RCC 7860 (cell line): ENCODE results near the gene NOTUM.
A peak's percentile ranks its signal among the peaks of the same experiment; 100 is the strongest.

Source experiments
- DNase-seq: peaks from one replicate; pipeline ENCODE4 v3.0.0-alpha.2; 2015; ENCODE audit warnings: low spot score
- FAIRE-seq: peaks from 2 replicates; lab custom pipeline; 2012; peaks lifted over from hg19 to GRCh38; lab: Jason Lieb, UNC

Gene NOTUM

DNA sequence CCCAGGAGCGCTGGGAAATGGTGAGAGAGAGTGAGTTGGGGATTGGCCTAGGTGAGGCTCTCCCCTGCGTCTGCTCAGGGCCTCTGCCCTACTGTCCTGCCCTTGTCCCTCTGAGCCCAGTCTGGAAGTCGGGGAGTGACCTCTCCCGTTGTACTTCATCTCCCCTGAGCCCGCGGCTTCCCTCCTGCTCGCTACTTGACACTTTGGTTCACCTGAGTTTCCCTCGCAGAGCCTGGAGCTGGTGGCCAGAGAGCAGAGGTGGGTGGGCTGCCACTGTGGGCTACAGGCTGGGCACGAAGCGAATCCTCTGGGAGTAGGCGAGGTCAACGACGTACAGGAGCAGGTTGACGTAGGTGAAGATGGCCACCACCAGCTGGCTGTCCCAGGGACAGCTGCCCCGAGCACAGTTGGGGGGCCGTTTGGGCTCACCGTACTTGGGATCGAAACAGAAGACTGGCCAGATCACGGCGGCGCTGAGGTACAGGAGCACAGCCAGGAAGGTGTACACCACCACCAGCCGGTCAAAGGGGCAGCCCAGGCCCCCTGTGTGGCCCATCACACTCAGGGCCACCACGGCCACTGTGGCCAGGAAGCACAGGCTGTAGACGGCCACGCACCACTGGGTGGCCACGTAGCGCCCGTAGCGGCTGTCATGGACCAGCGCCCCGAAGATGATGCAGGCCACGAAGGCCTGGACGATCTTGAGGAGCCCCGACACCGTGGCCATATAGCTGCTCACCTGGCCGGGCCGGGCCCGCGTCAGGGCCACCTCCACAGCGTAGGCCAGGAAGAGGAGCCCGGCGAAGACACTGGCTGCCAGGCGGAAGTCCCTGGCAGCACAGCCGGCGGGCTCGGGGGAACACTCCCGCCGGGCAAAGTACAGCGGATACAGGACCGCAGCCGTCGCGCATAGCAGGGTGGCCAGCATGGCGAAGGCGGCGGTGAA is 20.2 kb downstream of the NOTUM start:
- DNase-seq, result no peak

DNA sequence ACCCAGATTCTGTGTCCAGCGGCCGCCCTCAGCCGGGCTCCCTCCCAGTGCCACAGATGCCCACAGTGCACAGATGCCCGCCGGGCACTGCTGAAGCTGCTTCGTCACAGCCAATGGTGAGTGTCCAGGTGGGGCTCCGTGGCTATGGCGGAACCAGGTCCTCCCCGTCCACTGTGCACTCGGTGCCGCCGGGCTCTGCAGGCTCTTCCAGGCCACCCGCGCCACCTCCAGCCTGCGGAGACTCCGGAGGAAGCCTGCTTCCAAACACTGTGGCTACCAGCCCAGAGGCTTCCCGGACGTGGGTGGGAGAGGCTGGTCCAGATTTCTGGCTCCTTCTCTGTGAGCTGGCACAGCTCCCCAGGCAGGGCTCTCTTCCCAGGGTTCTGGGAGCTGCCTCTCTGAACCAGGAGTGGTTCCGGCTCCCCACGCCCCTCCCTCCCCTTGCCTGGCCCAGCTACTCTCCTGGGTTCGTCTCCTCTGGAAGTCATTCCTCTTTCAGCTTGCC is 21.1 kb downstream of the NOTUM start:
- FAIRE-seq (no peak), DNase-seq (no peak)

More for the DNA sequence above, 20.2 kb downstream of the NOTUM start:
- no peak for FAIRE-seq

DNA sequence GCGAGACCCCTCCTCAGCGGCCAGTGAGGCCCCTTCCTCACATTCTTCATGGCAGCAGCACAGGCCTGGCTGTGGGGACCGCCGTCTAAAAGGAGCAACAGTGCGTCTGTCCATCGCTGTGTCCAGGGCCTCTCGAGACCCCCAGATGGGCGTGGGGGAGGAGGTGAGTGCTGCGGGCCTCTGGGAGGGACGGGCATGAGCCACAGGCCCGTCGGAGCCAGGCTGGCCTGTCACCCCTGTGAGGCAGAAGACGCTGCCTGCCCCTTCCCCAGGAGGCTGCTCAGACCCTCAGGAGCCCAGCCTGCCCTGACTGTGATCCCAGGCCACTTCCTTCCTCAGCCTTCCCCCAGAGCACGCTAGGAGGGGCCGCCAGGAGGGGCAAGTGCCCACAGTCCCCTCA is 21.8 kb downstream of the NOTUM start:
- FAIRE-seq, result no peak
- DNase-seq, result no peak

DNA sequence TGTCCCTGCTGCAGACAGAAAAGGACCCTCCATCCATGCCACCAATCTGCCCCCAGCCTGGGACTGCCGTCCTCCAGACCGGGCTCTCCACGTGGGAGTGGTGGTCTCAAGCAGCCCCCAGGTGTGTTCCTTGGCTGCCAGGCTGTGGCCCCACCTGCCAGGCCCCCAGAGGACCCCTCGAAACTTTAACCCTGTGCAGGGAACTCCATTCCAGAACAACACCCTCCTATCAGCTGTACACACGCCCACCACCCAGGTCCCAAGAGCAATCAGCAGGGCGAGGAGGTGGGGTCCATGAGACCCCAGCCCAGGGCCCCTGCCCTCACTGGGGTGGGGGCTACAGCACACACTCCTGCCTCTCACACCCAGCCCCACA is 25.3 kb downstream of the NOTUM start:
- FAIRE-seq, result no peak
- no peak for DNase-seq

DNA sequence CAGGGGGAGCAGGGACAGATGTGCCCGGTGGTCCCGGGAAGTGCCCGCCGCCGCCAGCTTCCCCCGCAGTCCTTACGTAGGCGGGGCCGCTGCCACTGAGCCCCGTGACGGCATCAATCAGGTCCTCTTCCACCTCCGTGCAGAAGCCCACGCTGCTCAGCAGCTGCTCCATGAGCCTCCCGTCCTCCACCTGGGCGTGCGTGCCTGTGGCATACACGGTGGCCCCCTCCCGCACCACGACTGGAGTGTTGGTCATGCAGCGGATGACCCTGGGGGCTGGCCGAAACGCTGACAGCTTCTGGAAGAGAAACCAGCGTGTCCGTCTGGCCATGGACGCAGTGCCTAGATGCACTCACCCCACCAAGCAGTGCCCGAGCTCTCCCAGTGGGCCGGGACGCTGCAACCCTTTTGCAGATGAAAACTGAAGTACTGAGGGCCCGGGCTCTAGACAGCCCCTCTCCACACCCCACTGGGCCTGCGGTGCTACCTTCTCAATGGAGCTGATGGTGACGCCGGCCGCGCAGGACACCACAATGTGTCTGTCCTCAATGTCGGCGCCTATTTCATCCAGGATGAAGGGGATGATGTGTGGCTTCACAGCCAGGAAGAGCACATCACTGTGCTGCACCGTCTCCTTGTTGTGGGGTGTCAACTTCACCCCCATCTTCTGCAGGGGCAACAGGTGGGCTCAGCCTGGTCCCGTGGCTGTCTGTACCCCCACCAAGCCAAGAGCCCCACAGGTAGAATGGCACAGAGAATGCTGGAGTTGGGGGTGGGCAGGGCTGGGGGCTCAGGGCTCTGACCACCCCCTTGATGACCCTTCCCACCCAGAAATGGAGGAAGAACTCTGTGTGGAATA is 25.9 kb downstream of the NOTUM start:
- no peak for DNase-seq
- no peak for FAIRE-seq

DNA sequence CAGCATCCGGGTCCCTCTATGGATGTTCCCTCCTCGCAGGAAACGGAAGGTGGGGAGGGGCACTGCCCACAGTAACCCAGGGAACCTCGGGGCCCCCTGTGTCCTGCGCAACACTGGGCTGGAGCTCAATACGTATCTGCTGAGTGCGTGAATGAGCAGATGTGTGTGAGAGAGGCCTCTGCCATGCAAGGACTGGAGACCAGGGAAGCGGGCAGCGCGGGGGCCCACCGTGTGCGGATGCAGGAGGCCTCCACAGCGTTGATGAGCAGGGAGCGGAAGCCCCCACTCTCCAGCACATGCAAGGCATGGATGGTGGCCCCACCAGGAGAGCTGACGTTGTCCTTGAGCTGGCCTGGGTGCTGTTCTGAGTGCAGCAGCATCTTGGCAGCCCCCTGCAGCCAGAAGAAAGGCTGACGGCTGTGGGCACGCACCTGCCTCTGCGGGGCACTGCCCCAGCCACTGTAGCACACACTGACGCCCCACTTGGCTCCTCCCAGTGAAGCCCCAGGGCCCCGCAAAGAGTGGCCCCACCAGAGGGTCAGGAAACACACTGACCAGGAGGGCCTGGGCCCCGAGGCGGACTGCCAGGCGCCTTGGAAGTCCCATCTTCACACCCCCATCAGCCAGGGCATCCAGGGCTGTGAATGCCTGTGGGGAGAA is 26.8 kb downstream of the NOTUM start:
- FAIRE-seq, result no peak

DNA sequence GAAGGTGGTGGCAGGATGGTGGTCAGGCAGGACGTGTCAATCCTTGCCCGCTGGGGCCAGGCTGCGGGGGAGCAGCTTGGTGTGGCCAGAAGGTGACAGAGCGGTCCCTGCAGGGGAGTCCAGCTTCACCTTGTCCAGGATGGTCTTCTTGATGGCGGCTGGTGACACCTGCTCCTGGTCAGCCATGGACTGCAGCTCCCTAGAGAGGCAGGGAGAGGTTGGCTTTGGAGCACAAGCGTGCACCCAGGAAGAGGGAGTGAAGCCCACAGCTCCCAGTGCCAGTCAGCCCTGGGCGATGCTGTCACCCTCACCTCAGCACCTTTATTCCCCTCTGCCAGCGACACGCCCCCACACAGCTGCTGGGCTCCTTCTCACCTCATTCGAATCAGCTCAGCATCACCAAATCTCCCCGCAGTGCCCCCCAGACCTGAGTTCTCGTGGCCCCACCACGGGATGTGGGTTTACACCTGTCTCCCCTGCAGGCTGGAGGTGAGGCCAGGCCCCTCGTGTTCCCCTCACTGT is 27.7 kb downstream of the NOTUM start:
- FAIRE-seq, result no peak

More for the DNA sequence above, 26.8 kb downstream of the NOTUM start:
- no peak for DNase-seq

DNA sequence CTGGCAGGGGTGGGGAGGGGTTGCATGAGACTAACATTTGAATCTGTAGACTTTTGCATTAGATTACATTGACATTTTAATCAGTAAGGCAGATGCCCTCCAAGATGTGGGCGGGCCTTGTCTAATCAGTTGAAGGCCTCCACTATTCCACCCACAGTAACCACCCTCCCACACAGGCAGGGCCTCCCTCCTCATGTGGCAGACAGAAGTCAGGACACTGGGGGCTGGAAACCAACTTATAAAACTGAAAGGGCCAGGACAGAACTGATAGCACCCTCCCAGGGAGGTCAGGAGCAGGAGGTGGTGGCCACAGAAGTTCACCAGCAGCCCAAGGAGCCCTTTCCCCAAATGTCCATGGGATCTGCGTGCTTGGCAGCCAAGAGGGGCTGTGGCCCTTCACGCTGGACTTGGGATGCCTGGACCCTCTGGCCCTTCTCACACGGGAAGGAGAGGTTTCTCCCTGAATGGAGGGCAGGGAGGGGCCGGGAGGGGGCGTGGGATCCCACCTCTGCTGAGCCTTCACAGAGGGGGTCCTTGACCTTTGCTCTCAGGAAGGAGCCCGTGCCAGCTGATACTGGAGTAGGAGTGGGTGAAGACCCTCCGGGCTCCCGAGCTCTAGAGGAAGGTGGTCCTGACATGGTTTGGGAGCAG is 28.5 kb downstream of the NOTUM start:
- DNase-seq, result no peak
- FAIRE-seq, result no peak

More for the DNA sequence above, 27.7 kb downstream of the NOTUM start:
- DNase-seq, result no peak

DNA sequence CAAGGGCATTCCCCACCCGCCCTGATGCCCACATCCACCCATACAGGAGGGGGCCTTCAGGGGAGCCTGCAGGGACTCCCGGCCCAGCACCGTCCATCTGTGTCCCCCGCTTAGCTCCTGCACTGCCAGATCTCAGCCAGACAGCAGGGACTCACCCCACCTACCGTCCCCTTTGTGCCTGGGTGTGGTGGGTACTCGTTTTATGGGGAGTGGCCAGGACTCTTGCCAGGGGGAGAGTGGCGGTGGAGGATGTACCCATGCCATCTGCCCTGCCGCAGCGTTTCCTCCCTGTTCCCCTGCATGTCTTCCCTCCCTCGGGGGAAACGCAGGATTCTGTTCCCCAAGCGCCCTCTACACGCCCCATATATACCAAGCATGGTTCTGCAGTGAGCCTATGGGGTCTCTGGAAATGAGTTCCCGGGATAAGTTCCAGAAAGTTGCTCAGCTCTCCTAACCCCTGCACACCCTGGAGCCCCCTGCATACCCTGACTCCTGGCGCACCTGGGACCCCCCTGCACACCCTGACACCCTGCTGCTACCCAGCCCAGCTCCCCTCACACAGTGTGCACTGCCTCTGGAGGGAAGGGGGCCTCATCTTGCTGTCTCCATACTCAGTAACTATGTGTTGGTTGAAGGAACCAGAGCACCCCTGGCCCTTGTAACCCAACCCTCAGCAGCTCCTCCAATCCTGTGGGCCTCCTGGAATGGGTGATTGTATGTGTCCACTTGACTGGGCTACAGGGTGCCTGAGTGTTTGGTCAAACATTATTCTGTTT is 29.2 kb downstream of the NOTUM start:
- DNase-seq, result no peak

DNA sequence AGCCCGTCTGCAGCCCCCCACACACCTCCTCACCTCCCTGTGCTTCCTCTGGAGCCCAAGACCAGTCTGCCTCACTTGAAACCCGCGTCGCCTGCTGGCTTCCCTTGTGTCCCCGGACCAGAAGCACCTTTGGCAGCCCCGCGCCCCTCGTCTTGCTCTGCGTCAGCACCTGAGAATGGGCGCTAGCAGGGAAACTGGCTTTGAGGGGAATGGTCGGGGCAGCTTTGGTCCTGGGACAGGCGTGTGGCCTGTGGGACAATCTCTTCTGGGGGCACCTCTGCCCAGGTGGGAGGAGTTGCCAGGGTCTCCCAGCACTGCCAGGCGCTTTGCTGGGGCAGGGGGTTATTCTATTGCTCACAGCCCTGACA is 29.8 kb downstream of the NOTUM start:
- DNase-seq (no peak), FAIRE-seq (no peak)

More for the DNA sequence above, 29.2 kb downstream of the NOTUM start:
- no peak for FAIRE-seq

DNA sequence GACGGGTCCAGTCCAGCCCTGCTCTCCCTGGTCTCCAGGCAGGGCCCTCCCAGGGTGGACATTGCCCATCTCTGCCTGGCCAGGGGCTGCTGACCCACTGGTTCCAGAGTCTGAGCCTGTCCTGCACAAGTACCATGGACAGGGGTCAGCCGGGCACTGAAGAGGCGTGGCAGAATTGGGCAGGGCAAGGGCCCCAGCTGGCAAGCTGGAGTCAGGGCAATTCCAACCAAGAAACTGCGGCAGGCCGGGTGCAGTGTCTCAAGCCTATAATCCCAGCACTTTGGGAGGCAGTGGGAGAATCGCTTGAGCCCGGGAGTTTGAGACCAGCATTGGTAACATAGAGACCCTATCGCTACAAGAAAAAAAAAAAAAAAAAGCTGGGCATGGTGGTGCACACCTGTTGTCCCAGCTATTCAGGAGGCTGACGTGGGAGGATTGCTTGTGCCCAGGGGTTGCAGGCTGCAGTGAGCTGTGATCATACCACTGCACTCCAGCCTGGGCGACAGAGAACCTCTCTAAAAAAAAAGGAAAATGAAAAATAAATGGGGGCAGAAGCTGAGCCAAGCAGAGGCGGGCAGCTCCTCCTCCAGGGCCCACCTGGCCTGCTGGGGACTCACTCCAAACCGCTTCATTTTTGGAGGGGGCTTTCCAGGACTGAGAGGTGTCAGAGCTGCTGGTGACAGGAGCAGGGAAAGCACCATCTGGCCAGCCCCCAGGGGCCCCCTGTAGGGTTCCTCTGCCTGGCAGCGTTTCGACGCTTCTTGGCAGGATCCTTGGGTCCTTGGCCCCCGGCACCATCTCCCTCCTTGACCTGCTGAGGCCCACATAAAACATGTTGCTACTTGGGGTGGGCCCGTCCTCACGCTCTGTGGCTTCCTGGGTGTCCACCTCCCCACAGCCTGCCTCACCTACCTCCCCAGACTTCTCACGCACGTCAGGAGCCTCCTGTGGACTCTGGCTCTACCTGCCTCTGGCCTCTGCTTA is 30.6 kb downstream of the NOTUM start:
- DNase-seq, result no peak

DNA sequence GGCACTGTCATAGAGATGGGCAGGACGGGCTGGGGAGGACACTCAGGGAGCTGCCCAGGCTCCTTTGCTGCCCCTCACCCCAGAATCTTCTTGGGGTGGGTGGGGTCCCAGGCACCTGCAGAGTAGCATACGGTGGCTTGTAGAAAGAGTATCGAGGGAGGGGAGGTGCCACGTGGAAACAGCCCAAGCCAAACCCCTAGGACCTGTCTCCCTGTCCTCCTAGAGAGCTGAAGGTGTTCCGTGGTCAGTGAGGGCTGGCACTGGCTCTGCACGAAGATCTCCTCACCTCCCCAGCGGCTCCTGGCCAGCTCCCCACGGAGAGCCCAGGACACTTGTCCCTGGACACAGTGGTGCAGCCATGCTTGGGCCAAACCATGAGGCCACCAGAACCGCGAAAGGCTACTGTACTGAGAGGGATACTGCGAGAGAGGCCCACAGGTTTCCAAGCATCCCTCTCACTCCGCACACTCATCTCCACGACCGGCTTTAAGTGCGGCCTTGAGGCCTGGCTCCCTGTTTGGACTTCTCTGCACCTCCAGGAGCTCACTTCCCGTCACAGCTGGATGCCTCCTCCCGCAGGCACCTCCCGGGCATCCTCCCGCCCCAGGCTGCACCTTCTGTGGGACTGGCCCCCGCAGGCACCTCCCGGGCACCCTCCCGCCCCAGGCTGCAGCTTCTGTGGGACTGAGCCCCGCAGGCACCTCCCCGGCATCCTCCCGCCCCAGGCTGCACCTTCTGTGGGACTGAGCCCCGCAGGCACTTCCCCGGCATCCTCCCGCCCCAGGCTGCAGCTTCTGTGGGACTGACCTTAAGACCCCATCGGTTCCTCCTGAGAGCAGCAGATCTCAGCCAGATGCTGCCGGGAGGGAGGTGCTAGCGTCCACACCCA is 31.5 kb downstream of the NOTUM start:
- no peak for DNase-seq
- FAIRE-seq, result no peak

More for the DNA sequence above, 30.6 kb downstream of the NOTUM start:
- no peak for FAIRE-seq

DNA sequence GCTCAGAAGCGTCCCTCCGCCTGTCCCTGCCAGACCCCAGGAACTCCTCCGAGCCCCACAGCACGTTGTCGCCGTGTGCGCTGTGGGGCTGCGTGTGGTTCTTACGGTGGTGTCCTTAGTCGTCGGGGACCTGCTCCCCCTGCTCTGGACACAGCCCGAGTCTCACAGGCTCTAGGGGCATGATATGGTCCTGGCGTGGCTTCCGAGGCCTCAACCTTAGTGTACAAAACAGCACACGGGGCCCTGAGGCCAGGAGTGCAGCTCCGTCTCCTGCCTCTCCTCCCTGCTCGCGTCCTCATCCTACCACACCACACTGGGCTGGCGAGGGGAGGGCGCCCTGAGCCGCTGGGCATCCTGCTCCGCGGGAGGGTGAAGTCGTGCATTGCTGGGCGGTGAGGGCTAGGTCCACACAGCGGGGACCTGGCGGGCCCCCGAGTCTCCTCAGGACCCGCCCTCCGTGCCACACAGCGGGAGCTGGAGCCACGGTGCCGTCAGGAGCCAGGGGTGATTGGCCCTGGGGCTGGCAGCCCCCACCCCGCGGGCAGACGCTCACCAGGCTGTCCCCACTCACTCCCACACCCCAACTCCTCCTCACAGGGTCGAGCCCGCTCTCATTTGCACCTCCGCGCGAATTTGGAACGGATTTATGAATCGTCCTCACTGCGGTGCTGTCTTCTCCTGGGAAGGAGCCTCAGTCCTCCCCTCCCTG is 32.3 kb downstream of the NOTUM start:
- FAIRE-seq (no peak), DNase-seq (no peak)

DNA sequence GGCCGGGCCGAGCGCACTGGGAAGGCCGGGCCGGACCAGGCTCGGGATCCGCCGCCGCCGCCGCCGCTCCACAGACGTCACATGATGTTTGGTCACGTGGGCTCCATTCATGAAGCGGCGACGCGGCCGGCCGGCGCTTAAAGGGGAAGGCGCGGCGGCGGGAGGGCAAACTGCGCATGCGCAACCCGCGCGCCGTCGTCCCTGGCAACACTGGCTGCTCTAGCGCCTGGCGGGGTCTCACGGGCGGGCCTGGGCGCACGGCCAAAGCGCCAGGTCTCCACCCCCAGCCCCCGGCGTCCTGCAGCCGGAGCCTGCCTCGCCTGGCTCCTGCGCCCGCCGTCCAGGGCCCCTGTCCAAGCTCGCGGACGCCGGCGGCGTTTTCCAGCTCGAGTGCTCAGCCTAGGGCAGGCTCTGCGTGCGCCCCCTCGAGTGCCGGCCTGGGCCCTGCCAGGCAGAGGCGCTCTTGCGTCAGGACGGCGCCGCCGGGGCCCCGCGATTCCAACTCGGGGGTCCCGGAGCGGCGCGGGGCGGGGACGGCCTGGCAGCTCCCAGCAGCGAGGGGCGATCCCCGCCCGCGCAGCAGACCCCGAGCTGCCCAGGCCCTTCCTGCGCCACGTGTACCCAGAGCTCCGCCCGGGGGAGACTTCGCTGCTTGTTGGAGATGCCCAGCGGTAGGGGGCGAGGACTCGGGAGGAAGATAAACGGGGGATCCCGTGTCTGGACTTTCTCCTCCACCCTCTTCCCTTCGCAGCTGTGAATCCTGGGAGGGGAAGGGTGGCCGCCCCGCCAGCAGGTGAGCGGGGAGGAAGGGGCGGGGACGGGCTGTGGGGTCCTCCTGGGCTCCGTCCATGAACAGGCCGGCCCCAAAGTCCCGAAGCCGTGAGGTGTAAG is 33.1 kb downstream of the NOTUM start, which contains the start of gene MAFG:
TSS of gene MAFG (minus strand) at position 83 of the 891 bp plus-strand sequence. CDS start 4,550 bp downstream, outside the sequence.
- FAIRE-seq (no peak), DNase-seq (peak; percentile 90)

DNA sequence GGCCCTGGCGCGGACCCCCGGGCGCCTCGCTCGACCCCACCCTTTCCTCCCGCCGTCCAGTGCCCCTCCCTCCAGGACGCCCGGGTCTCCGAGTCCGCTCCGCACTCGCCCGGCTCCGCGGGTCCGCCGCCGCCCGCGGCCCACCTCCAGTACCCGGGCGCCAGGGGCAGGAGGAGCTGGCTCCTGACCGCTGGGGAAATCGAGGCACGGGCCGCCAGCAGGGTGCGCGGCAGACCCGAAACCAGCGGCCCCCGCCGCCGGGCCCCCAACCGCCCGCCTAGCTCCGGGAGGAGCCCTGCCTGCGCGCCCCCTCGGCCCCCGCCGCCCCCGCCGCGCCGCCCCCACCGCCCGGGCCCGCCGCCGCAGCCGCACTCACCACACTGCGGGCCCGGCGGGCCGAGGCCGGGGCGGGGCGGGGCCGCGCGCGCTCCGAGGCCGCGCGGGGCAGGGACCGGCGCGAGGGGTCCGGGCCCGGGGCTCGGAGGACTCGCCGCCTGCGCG is 33.8 kb downstream of the NOTUM start:
- FAIRE-seq (no peak), DNase-seq (no peak)
